ENCODE data around the gene HSPA2. TPM values are rescaled to one million over a fixed set of nuclear protein-coding genes. Genes with fewer than 3 reads are reported as not detected.
A peak's percentile ranks its signal among the peaks of the same experiment; 100 is the strongest.
"Not testable (repeated sequence)": the region's sequence is repeated elsewhere in the genome, so short reads cannot be mapped to it uniquely, and the experiment has no call there.

HSPA2 gene
- total RNA-seq, 2 donors from 2014 or later: 4.0 to 19.7 TPM

DNA sequence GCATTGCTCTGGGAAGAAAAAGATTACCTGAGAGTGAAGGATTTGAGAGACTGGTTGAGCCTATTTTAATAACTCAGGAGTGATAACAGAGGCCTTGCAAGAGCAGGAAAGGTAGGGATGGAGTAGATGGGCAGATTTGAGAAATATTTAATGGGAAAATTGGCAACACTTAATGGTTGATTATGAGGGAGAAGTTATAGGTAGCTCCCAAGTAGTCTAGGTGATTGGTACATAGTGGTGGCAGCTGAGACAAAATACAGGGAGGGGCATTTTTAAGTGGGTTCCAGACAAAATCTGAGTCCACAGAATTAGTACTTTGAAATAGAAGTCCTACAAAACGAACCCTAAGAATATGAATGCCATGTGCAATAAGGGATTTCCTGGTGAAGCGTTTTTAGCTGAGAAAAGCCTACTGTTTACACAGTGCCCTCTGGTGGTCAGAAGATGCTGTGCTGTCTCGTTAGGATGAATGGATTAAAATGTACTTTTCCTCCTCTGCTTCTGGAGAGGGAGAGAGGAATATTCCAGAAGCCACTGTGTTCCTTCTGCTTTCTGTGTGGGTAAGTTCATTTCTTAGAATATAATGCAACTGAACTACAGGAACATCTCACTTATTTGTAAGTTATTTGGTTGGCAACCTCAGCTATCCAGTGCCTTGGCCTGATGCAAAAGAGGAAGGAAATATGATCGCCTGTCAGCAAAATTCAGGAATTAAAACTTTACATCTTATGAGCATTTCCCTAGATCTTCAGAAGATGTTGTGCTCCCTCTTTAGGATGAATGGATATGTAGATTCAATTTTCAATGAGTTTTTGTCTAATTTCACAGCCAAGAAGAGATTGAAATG lies 29.5 kb upstream of the HSPA2 start:
- no peak for TF ChIP-seq POLR2A (IDR thresholded peaks at IDR 0.05)
- TF ChIP-seq, protein P1, sequence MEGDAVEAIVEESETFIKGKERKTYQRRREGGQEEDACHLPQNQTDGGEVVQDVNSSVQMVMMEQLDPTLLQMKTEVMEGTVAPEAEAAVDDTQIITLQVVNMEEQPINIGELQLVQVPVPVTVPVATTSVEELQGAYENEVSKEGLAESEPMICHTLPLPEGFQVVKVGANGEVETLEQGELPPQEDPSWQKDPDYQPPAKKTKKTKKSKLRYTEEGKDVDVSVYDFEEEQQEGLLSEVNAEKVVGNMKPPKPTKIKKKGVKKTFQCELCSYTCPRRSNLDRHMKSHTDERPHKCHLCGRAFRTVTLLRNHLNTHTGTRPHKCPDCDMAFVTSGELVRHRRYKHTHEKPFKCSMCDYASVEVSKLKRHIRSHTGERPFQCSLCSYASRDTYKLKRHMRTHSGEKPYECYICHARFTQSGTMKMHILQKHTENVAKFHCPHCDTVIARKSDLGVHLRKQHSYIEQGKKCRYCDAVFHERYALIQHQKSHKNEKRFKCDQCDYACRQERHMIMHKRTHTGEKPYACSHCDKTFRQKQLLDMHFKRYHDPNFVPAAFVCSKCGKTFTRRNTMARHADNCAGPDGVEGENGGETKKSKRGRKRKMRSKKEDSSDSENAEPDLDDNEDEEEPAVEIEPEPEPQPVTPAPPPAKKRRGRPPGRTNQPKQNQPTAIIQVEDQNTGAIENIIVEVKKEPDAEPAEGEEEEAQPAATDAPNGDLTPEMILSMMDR (IDR thresholded peaks at IDR 0.05): peak; percentile 47 to 92 (median 87)
- H3K4me3 ChIP-seq: no peak overlapping the region
- peak overlapping the region in 2 of 4 donors; percentile 32 to 56 for H3K27ac ChIP-seq
- no peaks in the 10 kb centered on the region for H3K27me3 ChIP-seq
- H3K9me3 ChIP-seq: no peaks in the 10 kb centered on the region
- peak; percentile 79 for ATAC-seq
- 18 to 24% methylated on average over 4 of the region's 4 CpGs for WGBS, 2 donors
- peaks cover 43% of the 10 kb centered on the region for H3K4me1 ChIP-seq
- H3K36me3 ChIP-seq (replicated peaks in 1 of 2; ENCODE audit: insufficient read depth in 1 of 2, low read depth in 2 of 2): no peaks in the 10 kb centered on the region
- DNase-seq: peak; percentile 70 to 82 (median 77)
- intact Hi-C loops (cut with DNase I): no loop called here

DNA sequence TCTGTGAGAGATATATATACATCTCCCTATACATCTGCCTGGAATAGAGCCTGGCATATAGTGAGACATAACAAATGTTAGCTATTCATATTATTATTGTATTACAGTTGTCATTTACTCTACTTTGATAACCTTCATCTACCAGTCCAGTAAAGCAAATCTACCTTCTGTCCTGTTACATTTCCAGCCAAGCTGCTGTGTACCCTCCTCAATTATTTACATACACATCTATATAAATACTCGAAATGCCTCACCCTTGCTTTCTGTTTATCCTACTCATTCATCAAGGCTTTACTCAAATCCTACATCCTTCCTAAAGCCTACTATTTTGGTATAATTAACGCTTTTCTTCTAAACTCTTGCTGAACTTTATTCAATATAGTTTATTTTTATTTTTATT lies 27.3 kb upstream of the HSPA2 start:
- no peaks in the 10 kb centered on the region for H3K36me3 ChIP-seq (replicated peaks in 1 of 2; ENCODE audit: insufficient read depth in 1 of 2, low read depth in 2 of 2)
- 90 to 93% methylated on average over 2 of the region's 2 CpGs for WGBS, 2 donors
- TF ChIP-seq, protein P1 (IDR thresholded peaks at IDR 0.05): no peak
- no peak for TF ChIP-seq POLR2A (IDR thresholded peaks at IDR 0.05)
- ATAC-seq (no peak), DNase-seq (no peak)
- no peaks in the 10 kb centered on the region for H3K27me3 ChIP-seq
- H3K27ac ChIP-seq: no peak overlapping the region
- intact Hi-C loops (cut with DNase I): no loop called here
- no peaks in the 10 kb centered on the region for H3K9me3 ChIP-seq
- no peak overlapping the region for H3K4me3 ChIP-seq
- H3K4me1 ChIP-seq: peaks cover 23% of the 10 kb centered on the region

DNA sequence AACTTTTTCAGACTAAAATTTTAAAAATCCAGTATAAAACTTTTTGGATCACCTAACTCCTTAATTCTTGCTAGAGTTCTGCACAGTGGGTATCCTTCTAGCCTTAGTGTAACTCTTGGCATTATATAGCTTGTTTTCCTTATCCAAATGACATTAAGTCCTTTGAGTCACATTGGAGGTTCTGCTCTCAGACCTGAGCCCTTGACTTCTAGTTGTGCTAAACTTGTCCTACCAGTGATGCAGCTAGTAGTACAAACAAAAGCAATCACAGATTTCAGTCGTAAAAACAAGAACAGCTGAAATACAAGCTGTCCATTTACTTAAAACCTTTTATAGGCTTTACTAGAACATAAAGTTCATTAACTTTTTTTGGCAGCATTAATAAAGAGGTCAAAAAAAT lies 25.5 kb upstream of the HSPA2 start:
- Histone ChIP-seq H3K27ac (no peak overlapping the region), H3K36me3 (replicated peaks in 1 of 2; ENCODE audit: insufficient read depth in 1 of 2, low read depth in 2 of 2) (no peaks in the 10 kb centered on the region), H3K4me1 (peaks cover 20% of the 10 kb centered on the region), H3K27me3 (no peaks in the 10 kb centered on the region), H3K9me3 (no peaks in the 10 kb centered on the region), H3K4me3 (no peak overlapping the region)
- DNase-seq: no peak
- TF ChIP-seq POLR2A (IDR thresholded peaks at IDR 0.05): no peak
- TF ChIP-seq, protein P1 (IDR thresholded peaks at IDR 0.05): no peak
- intact Hi-C loops (cut with DNase I): no loop called here
- 11 to 18% methylated on average over 1 of the region's 1 CpG for WGBS, 2 donors
- ATAC-seq: no peak

DNA sequence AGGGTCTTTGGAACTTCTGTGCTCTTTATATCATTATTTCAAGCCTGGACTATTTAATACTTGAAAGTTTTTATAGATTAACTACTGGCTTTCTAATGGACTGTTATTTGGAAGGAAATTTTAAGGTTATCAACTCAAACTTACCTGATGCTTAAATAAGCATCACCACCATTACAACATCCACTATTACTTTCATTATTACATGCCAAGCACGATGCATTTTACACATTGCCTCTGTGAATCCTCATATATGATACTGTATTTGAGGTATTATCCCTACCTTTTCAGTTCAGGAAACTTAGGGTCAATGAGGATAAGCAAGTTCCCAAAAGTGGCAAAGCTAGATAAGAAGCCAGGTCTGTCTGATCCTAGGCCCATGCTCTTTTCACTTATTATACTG lies 23.6 kb upstream of the HSPA2 start:
- ATAC-seq: no peak
- WGBS, 2 donors: 79 to 80% methylated on average over 1 of the region's 1 CpG
- intact Hi-C loops (cut with DNase I): no loop called here
- Histone ChIP-seq H3K9me3 (no peaks in the 10 kb centered on the region), H3K4me1 (peaks cover 7% of the 10 kb centered on the region), H3K4me3 (no peak overlapping the region), H3K27ac (no peak overlapping the region), H3K27me3 (no peaks in the 10 kb centered on the region), H3K36me3 (replicated peaks in 1 of 2; ENCODE audit: insufficient read depth in 1 of 2, low read depth in 2 of 2) (peaks cover 0 to 4% of the 10 kb centered on the region in 2 donors)
- no peak for DNase-seq
- no peak for TF ChIP-seq POLR2A (IDR thresholded peaks at IDR 0.05)
- TF ChIP-seq, protein P1 (IDR thresholded peaks at IDR 0.05): no peak

DNA sequence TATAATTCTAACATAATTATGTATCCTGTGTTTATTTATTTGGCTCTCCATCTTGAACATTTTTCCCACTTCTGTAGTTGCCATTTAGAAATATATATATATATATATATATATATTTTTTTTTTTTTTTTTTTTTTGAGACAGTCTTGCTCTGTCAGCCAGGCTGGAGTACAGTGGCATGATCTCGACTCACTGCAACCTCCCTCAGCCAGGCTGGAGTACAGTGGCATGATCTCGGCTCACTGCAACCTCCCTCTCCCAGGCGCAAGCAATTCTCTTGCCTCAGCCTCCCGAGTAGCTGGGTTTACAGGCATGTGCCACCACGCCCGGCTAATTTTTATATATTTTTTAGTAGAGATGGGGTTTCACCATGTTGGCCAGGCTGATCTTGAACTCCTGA lies 22.9 kb upstream of the HSPA2 start:
- intact Hi-C loops (cut with DNase I): not testable (repeated sequence)

More for the DNA sequence above, 22.9 kb upstream of the HSPA2 start:
- H3K36me3 ChIP-seq (replicated peaks in 1 of 2; ENCODE audit: insufficient read depth in 1 of 2, low read depth in 2 of 2); H3K27me3 ChIP-seq; H3K4me3 ChIP-seq; H3K4me1 ChIP-seq; DNase-seq; H3K27ac ChIP-seq; ATAC-seq; H3K9me3 ChIP-seq: not testable (repeated sequence)
- WGBS, 2 donors: 87 to 95% methylated on average over 6 of the region's 6 CpGs
